ENCODE results near the gene SMG7. TPM values are rescaled to one million over a fixed set of nuclear protein-coding genes. Genes with fewer than 3 reads are reported as not detected.

SMG7 gene
- total and polyA plus RNA-seq, 12 donors = 15.4 to 54.4 (median 34.9) TPM

DNA sequence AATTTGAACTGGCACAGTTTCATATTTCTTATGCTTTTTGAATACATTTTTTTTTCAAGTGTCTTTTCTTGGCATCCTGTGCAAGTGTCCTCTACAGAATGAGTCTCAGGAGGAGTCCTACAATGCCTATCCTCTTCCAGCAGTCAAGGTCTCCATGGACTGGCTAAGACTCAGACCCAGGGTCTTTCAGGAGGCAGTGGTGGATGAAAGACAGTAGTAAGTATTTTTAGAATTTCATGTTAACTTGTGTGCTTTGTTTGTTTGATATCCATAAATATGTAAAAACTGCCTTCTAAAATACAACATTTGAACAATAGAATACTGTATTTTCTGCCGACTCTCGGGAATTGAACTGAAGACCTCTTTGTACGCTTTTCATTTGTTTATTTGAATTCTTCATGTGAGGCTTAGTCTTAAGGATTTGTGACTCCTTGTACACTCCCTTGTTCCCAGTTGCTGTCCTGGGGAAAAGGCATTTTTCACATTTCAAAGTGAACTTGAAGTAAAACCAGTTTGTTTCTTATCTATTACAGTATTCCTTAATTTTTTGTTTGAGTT, 61.4 kb downstream of the SMG7 start:
- DNase-seq = no peak
- Histone ChIP-seq H3K4me3 (no peak overlapping the region), H3K4me1 (replicated peaks in 1 of 2) (no peaks in the 10 kb centered on the region), H3K36me3 (replicated peaks in 1 of 2) (peaks cover 0 to 44% of the 10 kb centered on the region in 2 donors), H3K9me3 (replicated peaks in 1 of 3) (no peaks in the 10 kb centered on the region), H3K27ac (no peak overlapping the region), H3K27me3 (no peaks in the 10 kb centered on the region)
- TF ChIP-seq POLR2A (IDR thresholded peaks at IDR 0.05) = no peak
- TF ChIP-seq, protein P1, sequence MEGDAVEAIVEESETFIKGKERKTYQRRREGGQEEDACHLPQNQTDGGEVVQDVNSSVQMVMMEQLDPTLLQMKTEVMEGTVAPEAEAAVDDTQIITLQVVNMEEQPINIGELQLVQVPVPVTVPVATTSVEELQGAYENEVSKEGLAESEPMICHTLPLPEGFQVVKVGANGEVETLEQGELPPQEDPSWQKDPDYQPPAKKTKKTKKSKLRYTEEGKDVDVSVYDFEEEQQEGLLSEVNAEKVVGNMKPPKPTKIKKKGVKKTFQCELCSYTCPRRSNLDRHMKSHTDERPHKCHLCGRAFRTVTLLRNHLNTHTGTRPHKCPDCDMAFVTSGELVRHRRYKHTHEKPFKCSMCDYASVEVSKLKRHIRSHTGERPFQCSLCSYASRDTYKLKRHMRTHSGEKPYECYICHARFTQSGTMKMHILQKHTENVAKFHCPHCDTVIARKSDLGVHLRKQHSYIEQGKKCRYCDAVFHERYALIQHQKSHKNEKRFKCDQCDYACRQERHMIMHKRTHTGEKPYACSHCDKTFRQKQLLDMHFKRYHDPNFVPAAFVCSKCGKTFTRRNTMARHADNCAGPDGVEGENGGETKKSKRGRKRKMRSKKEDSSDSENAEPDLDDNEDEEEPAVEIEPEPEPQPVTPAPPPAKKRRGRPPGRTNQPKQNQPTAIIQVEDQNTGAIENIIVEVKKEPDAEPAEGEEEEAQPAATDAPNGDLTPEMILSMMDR (IDR thresholded peaks at IDR 0.05) = no peak
- intact Hi-C loops (cut with DNase I) = no loop called here
- WGBS, 4 donors = 94 to 96% (median 95%) methylated on average over 3 of the region's 3 CpGs

DNA sequence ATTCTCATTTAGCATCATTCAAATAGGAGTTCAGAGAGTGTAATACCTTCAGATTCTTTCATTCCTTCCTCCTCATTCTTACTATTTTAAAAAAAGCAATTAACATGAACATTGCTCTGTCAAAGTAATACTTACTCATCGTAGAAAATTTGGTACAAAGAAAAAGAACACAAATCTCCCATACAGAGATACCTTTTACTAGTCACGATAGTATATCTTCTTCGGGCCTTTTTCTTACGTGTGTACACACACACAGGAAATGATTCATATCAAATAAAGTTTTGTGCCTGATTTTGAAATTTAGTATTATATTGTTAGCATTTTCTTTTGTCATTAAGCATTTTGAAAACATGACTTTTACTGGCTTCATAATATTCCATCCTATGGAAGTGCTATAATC, 65.1 kb downstream of the SMG7 start:
- TF ChIP-seq POLR2A (IDR thresholded peaks at IDR 0.05) = no peak
- TF ChIP-seq, protein P1 (IDR thresholded peaks at IDR 0.05) = no peak
- no peak overlapping the region for H3K4me3 ChIP-seq
- no peaks in the 10 kb centered on the region for H3K4me1 ChIP-seq (replicated peaks in 1 of 2)
- H3K27me3 ChIP-seq = no peaks in the 10 kb centered on the region
- H3K27ac ChIP-seq = no peak overlapping the region
- WGBS, 4 donors = 93 to 97% (median 93%) methylated on average over 4 of the region's 4 CpGs
- intact Hi-C loops (cut with DNase I) = no loop called here
- no peak for DNase-seq
- peaks cover 0 to 69% of the 10 kb centered on the region in 2 donors for H3K36me3 ChIP-seq (replicated peaks in 1 of 2)
- no peaks in the 10 kb centered on the region for H3K9me3 ChIP-seq (replicated peaks in 1 of 3)

DNA sequence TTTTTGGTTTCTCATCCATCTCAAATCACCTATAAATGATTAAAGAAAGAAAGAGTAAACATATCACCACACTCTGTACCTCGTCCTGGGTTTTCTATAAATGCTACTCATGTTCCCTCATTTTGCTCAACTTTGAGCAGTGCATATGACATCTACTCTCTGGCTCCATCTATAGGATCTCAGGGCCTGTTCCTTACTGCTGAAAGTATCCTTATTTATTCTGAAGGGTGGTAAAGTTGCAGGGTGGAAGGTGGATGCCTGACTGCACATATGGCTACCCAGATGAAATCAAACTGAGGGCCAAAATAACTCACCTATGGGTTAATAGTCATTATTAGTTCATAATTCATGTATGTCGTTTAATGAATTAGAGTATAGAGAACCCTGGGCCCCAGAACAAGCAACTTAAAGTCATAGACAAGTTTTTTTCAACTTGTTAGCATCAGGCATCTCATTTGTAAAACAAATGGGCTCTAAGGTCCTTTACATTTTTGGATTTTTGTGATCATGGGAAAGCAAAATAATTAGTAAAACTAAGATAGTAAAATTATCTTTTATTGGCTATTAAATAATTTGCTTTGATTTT, 71.4 kb downstream of the SMG7 start:
- H3K27ac ChIP-seq = no peak overlapping the region
- H3K9me3 ChIP-seq (replicated peaks in 1 of 3) = no peaks in the 10 kb centered on the region
- H3K4me3 ChIP-seq = no peak overlapping the region
- DNase-seq = peak in 1 of 7 donors; percentile 29
- H3K27me3 ChIP-seq = no peaks in the 10 kb centered on the region
- peaks cover 0 to 49% of the 10 kb centered on the region in 2 donors for H3K36me3 ChIP-seq (replicated peaks in 1 of 2)
- intact Hi-C loops (cut with DNase I) = no loop called here
- no peak for TF ChIP-seq POLR2A (IDR thresholded peaks at IDR 0.05)
- TF ChIP-seq, protein P1 (IDR thresholded peaks at IDR 0.05) = peak; percentile 22 to 63 (median 54)
- peaks cover 9 to 10% of the 10 kb centered on the region in 2 donors for H3K4me1 ChIP-seq (replicated peaks in 1 of 2)
- 41 to 46% (median 45%) methylated on average over 2 of the region's 2 CpGs for WGBS, 4 donors

DNA sequence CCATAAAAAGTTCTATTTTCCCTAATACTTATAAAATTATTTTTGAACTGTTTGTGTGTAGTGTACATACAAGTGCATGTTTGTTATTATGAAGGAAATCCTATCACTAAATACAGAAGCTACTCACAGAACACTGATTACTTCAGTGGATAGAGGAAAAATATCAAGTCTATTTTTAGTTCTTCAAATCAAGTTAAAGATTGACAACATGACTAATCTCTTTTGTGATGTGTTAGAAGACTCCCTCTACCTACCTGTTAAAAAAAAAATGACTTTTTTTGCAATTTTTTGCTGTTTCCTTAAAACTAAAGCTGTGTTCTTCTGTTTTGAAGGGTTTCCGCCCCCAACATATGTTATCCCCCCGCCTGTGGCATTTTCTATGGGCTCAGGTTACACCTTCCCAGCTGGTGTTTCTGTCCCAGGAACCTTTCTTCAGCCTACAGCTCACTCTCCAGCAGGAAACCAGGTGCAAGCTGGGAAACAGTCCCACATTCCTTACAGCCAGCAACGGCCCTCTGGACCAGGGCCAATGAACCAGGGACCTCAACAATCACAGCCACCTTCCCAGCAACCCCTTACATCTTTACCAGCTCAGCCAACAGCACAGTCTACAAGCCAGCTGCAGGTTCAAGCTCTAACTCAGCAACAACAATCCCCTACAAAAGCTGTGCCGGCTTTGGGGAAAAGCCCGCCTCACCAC, 72.4 kb downstream of the SMG7 start:
- Histone ChIP-seq H3K27ac (no peak overlapping the region), H3K36me3 (replicated peaks in 1 of 2) (peaks cover 0 to 51% of the 10 kb centered on the region in 2 donors), H3K9me3 (replicated peaks in 1 of 3) (no peaks in the 10 kb centered on the region), H3K4me3 (no peak overlapping the region), H3K27me3 (no peaks in the 10 kb centered on the region), H3K4me1 (replicated peaks in 1 of 2) (peaks cover 9 to 10% of the 10 kb centered on the region in 2 donors)
- no peak for DNase-seq
- intact Hi-C loops (cut with DNase I) = no loop called here
- TF ChIP-seq, protein P1 (IDR thresholded peaks at IDR 0.05) = no peak
- TF ChIP-seq POLR2A (IDR thresholded peaks at IDR 0.05) = no peak
- 78 to 84% (median 82%) methylated on average over 5 of the region's 5 CpGs for WGBS, 4 donors

Measured in adrenal gland (tissue), 12 donors.